Prostate gland (tissue), 2 donors: Measurements from ENCODE around the gene SHISAL1. TPM values are rescaled to one million over a fixed set of nuclear protein-coding genes. Genes with fewer than 3 reads are reported as not detected.

Source experiments
- DNase-seq: peaks from one replicate; pipeline ENCODE4 v3.0.0-alpha.2; 2019; ENCODE audit warnings: low spot score
- H3K27ac ChIP-seq, 2 donors: fragments of 200-600 bp; sonication (generic); 2 replicates each; pipeline ENCODE4 v1.5.1; 2017 to 2019
- H3K27me3 ChIP-seq: fragments of 200-600 bp; sonication (generic); replicated peaks from 2 replicates; pipeline ENCODE4 v1.5.1; 2019; ENCODE audit not compliant: insufficient read depth
- H3K36me3 ChIP-seq, 2 donors: fragments of 200-600 bp; sonication (generic); 1 replicate in 1 of 2; 2 replicates in 1 of 2; pipeline versions ENCODE4 v1.5.1 to v1.8.1; 2017 to 2019
- H3K4me1 ChIP-seq: fragments of 200-600 bp; sonication (generic); replicated peaks from 2 replicates; pipeline ENCODE4 v1.5.1; 2019
- H3K4me3 ChIP-seq, 2 donors: fragments of 200-600 bp; sonication (generic); 2 replicates each; pipeline ENCODE4 v1.5.1; 2017 to 2019
- H3K9me3 ChIP-seq: fragments of 200-600 bp; sonication (generic); 2 replicates; pipeline ENCODE4 v1.5.1; 2017
- CTCF ChIP-seq, 4 experiments: fragments of 200-600 bp in 2 of 4; fragments of 450-650 bp in 2 of 4; sonication (generic) in 2 of 4; IDR thresholded peaks; 1 replicate in 3 of 4; 2 replicates in 1 of 4; pipeline ENCODE4 v1.5.1; 2016 to 2019; ENCODE audit warnings: antibody characterized with exemption in 4 of 4, mild to moderate bottlenecking in 2 of 4, moderate library complexity in 2 of 4
- POLR2A ChIP-seq: fragments of 450-650 bp; IDR thresholded peaks from one replicate; pipeline ENCODE4 v1.6.1; 2016; ENCODE audit warnings: antibody characterized with exemption, mild to moderate bottlenecking
- POLR2AphosphoS5 ChIP-seq: sonication (generic); formaldehyde crosslinking; IDR thresholded peaks from one replicate; pipeline ENCODE4 v1.6.1; 2017; ENCODE audit warnings: antibody characterized with exemption
- WGBS: methylation state at CpG from one replicate; pipeline ENCODE4 v1.1.5; 2018; 5-methylcytosine and 5-hydroxymethylcytosine counted together
- intact Hi-C: fragments of 100-400 bp; cut with DNase I; formaldehyde crosslinking; loops from one replicate; pipeline ENCODE4 v1.14.2; 2022
- total RNA-seq, 2 donors: library from RNA; depleted of rRNA; stranded (reverse); fragments of >200 nt; gene quantifications; one replicate each; pipeline ENCODE4 v1.1.0, GENCODE V29; 2016

SHISAL1 gene
- total RNA-seq, 2 donors from 2014 or later, result 1.8 to 7.8 TPM

GRCh38 chr22:44211946-44212930 lies 100.5 kb downstream of the SHISAL1 start:
- 32% methylated on average over 12 of the region's 12 CpGs for whole genome bisulfite sequencing
- DNase-seq, result no peak

GRCh38 chr22:44211256-44211945 lies 101.3 kb downstream of the SHISAL1 start:
- H3K27me3 ChIP-seq, result no peaks in the 10 kb centered on the region
- intact Hi-C loops, result no loop called here
- 70% methylated on average over 6 of the region's 6 CpGs for WGBS
- no peak overlapping the region for H3K4me3 ChIP-seq
- no peaks in the 10 kb centered on the region for H3K9me3 ChIP-seq
- TF ChIP-seq POLR2AphosphoS5 (no peak), POLR2A (no peak), CTCF (IDR thresholded peaks at IDR 0.05) (no peak)
- H3K36me3 ChIP-seq, result no peaks in the 10 kb centered on the region
- H3K4me1 ChIP-seq, result no peaks in the 10 kb centered on the region
- no peak overlapping the region for H3K27ac ChIP-seq
- DNase-seq, result no peak

More at GRCh38 chr22:44211946-44212930, 100.5 kb downstream of the SHISAL1 start:
- Histone ChIP-seq H3K4me1 (no peaks in the 10 kb centered on the region), H3K4me3 (no peak overlapping the region), H3K9me3 (no peaks in the 10 kb centered on the region), H3K27me3 (no peaks in the 10 kb centered on the region), H3K36me3 (no peaks in the 10 kb centered on the region), H3K27ac (no peak overlapping the region)
- intact Hi-C loops, result no loop called here
- TF ChIP-seq POLR2A (no peak), CTCF (IDR thresholded peaks at IDR 0.05) (no peak), POLR2AphosphoS5 (no peak)

- Histone ChIP-seq H3K4me1 (no peaks in the 10 kb centered on the region), H3K27ac (no peak overlapping the region), H3K4me3 (no peak overlapping the region), H3K36me3 (no peaks in the 10 kb centered on the region), H3K9me3 (no peaks in the 10 kb centered on the region), H3K27me3 (no peaks in the 10 kb centered on the region)
- DNase-seq, result no peak
- TF ChIP-seq POLR2AphosphoS5 (no peak), CTCF (IDR thresholded peaks at IDR 0.05) (no peak), POLR2A (no peak)
- 71% methylated on average over 4 of the region's 4 CpGs for WGBS
- intact Hi-C loops, result no loop called here
Measured at GRCh38 chr22:44210722-44211121, 102.0 kb downstream of the SHISAL1 start.

- 94% methylated on average over 3 of the region's 3 CpGs for WGBS
- H3K27ac ChIP-seq, result no peak overlapping the region
Measured at GRCh38 chr22:44209343-44209742, 103.4 kb downstream of the SHISAL1 start.

GRCh38 chr22:44207981-44208317 lies 104.8 kb downstream of the SHISAL1 start:
- H3K27ac ChIP-seq, result no peak overlapping the region
- 86% methylated on average over 4 of the region's 4 CpGs for WGBS
- no peaks in the 10 kb centered on the region for H3K9me3 ChIP-seq
- H3K4me1 ChIP-seq, result no peaks in the 10 kb centered on the region
- H3K36me3 ChIP-seq, result no peaks in the 10 kb centered on the region
- no peak for DNase-seq
- TF ChIP-seq POLR2AphosphoS5 (no peak), CTCF (IDR thresholded peaks at IDR 0.05) (no peak), POLR2A (no peak)
- intact Hi-C loops, result no loop called here
- H3K4me3 ChIP-seq, result no peak overlapping the region
- no peaks in the 10 kb centered on the region for H3K27me3 ChIP-seq

More at GRCh38 chr22:44209343-44209742, 103.4 kb downstream of the SHISAL1 start:
- no peak for TF ChIP-seq POLR2AphosphoS5
- Histone ChIP-seq H3K4me1 (no peaks in the 10 kb centered on the region), H3K4me3 (no peak overlapping the region), H3K27me3 (no peaks in the 10 kb centered on the region), H3K36me3 (no peaks in the 10 kb centered on the region), H3K9me3 (no peaks in the 10 kb centered on the region)
- intact Hi-C loops, result no loop called here
- no peak for DNase-seq
